Stomach (tissue), 4 donors: ENCODE results near the gene DZIP1L.

Experiments used
- CTCF ChIP-seq, 7 experiments: fragments of 450-650 bp in 4 of 7; fragments of 200-600 bp in 3 of 7; sonication (generic) in 3 of 7; IDR thresholded peaks; one replicate each; pipeline ENCODE4 v1.5.1; 2016 to 2019; ENCODE audit warnings: antibody characterized with exemption in 7 of 7, control low read depth in 2 of 7, mild to moderate bottlenecking in 1 of 7
- EP300 ChIP-seq: sonication (generic); formaldehyde crosslinking; IDR thresholded peaks from one replicate; pipeline ENCODE4 v1.6.1; 2017; ENCODE audit warnings: antibody characterized with exemption
- POLR2A ChIP-seq, 4 donors: fragments of 450-650 bp; IDR thresholded peaks; one replicate each; pipeline ENCODE4 v1.6.1; 2016; ENCODE audit warnings: antibody characterized with exemption in 4 of 4, control low read depth in 2 of 4, mild to moderate bottlenecking in 1 of 4, moderate library complexity in 1 of 4
- POLR2AphosphoS5 ChIP-seq, 3 donors: sonication (generic); formaldehyde crosslinking; IDR thresholded peaks; one replicate each; pipeline ENCODE4 v1.6.1; 2016; ENCODE audit warnings: antibody characterized with exemption in 3 of 3

- TF ChIP-seq CTCF (IDR thresholded peaks at IDR 0.05): peak in 5 of 7 experiments; percentile 61 to 83 (median 74)
- TF ChIP-seq POLR2AphosphoS5 (IDR thresholded peaks at IDR 0.05): no peak
- no peak for TF ChIP-seq POLR2A (IDR thresholded peaks at IDR 0.05)
- no peak for TF ChIP-seq EP300
Observed at GRCh38 chr3:138118612-138119422, 3.4 kb upstream of the DZIP1L start.
